GM18498 (cell line): Measurements from ENCODE around the gene PHAF1.

Source experiments
- ATAC-seq: cut with Tn5 transposase; IDR thresholded peaks from one replicate; pipeline ENCODE4 v1.9.1; 2021; ENCODE audit warnings: mild to moderate bottlenecking, moderate library complexity; ENCODE audit not compliant: unreplicated experiment

Gene PHAF1

DNA sequence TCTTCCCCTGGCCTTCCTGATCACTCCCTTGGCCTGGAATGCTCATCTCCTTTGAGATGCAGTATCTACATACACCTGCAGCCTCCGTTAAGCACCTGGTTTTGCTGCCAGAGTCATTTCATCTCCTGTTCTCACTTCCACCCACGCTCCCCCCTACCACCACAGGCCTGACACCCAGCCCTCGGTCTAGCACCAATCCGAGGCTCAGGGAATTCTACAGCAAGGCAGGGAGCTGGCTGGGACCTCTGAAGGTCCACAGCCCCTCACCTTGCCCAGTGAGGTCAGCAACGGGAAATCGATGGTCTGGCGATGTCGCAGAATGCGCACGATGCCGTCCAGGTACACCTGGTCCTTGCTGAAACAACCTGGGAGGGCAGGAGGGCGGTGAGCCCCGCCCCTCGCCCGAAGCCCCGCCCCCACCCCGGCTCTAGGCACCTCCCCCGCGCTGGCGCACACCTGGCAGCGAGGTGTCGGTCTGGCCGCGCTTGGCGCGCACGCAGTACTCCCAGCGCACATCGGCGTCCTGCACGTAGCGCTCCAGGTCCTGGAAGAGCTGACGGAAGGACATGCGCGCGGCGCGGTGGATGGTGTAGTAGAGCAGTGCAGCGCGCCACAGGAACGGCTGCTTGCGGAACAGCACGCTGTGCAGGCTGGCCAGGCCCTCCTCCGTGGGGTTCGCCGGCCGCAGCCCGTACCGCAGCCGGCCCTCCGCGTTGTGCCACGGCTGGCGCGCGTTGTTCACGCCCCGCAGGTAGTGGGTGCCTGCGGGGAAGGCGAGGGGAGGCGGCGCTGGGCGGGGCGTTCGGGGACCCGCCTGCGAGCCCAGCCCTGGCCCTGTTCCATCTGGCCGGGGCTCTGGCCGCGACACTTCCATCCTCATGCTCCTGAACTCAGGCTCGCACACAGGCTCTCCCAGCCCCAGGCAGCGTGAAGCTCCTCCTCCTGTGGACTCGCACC, 68.3 kb downstream of the PHAF1 start:
- ATAC-seq, result no peak

DNA sequence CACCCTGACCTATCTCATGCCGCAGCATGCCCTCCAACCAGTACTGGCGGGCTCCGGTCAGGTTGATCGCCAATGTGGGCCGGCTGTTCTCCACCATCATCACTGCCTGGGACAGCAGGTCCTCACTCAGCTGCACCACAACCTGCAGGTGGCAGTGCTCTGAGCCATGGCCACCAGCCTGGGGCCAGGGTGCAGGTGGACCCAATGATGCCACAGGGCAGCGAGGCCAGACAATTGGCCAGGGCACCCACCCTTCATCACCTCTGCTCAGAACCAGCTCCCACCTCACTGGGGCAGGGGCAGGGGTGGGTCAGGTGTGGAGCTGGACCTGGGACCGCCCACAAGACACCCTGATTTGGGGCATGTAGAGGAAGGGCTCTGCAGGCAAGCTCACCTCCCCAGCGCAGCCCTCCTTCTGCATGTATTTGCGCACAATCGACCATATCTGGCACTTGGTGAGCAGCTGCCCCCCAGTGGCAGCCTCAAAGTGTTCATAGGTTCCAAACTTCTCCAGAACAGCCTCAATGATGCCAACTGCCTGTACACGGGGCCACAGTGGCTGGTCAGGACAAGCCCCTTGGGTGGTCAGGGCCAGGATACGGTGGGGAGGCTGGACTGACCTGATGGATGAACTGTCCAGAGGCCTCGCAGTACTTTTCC, 69.8 kb downstream of the PHAF1 start:
- no peak for ATAC-seq

- ATAC-seq, result no peak
Observed at GRCh38 chr16:67180166-67180565, 70.4 kb downstream of the PHAF1 start.

DNA sequence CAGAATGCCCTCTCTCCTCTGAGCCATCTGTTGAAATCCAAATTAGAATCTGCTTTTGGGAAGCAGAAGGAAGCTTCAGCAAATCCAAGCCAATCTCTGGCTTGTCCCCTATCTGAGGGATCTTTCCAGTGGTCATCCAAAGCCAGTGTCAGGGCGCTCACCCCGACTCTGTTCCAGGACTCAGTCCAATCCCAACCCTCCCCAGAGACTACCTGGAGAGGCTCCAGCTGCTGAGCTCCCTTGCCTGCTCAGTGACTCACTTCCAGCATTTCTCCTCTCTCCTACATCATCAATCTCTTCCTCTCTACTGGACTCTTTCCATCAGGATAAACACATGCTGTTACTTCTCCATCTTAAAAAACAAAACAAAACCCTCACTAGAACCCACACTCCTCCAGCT, 71.6 kb downstream of the PHAF1 start:
- ATAC-seq, result no peak

DNA sequence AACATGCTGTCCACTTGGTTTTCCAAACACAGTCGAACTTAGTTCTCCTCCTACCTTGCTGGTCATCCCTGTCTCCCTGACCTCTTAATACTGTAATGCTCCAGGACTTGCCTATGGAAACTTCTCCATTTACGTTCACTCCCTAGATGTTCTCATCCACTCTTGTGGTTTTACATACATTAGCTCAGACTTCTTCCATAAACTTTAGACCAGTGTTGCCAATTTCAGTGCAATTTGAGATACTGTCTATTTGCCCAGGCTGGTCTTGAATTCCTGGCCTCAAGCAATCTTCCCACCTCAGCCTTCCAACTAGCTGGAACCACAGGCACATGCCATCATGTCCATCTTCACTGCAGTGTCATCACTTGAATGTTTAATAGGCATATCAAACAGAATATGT, 72.5 kb downstream of the PHAF1 start:
- no peak for ATAC-seq

DNA sequence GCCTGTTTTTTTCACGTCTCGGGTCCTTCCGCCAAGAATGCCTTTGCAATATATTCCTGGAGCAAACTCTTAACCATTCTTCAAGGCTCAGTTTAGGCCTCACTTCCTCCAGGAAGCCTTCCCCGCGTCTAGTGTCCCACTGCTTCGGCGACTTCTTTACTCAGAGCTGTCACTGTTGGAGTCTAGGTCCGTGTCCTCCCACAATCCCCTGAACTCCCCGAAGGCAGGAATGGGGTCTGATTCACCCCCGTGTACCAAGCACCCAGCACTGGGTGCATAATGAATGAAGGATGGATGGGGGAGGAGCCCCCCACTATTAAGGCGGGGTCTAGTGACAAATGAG, 73.5 kb downstream of the PHAF1 start:
- no peak for ATAC-seq

GRCh38 chr16:67183627-67184452, 74.1 kb downstream of the PHAF1 start, which contains the start of gene MATCAP1:
Gene MATCAP1, minus strand, starts transcription at chr16:67183963. Its CDS starts 3,353 bp downstream, at chr16:67180610.
- peak; percentile 91 for ATAC-seq

GRCh38 chr16:67184453-67184994, 74.8 kb downstream of the PHAF1 start:
- ATAC-seq, result no peak

- ATAC-seq, result peak; percentile 29
Observed at GRCh38 chr16:67184995-67185650, 75.4 kb downstream of the PHAF1 start.

- no peak for ATAC-seq
Observed at GRCh38 chr16:67185651-67186134, 76.0 kb downstream of the PHAF1 start.

DNA sequence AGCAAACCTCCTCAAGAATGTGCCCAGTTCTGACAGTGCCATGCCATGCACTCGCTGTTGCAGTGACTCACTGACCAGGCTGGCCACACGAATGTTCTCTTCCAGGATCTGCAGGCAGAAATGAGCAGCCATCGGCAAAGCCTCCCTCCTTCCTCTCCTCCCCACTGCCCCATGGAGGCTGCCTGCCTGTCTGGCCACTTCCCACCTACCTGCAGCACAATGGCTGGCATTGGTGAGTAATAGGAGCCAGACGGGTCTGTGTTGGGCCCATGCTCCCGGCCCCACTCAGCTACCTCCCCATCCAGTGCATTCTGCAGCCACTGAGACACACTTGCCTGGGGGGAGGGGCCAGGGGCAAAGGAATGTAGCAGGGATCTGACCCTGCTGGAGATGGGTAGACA, 76.8 kb downstream of the PHAF1 start:
- no peak for ATAC-seq

GRCh38 chr16:67187175-67187890, 77.6 kb downstream of the PHAF1 start:
- no peak for ATAC-seq

- ATAC-seq, result no peak
Observed at GRCh38 chr16:67188323-67188722, 78.6 kb downstream of the PHAF1 start.

- no peak for ATAC-seq
Observed at GRCh38 chr16:67188798-67189197, 79.1 kb downstream of the PHAF1 start.

GRCh38 chr16:67190041-67190440, 80.3 kb downstream of the PHAF1 start, which contains the start of gene EXOC3L1:
Gene EXOC3L1, minus strand, starts transcription at chr16:67190136. Its CDS starts 460 bp downstream, at chr16:67189676.
- no peak for ATAC-seq

- ATAC-seq, result no peak
Observed at GRCh38 chr16:67190448-67191399, 81.0 kb downstream of the PHAF1 start.

DNA sequence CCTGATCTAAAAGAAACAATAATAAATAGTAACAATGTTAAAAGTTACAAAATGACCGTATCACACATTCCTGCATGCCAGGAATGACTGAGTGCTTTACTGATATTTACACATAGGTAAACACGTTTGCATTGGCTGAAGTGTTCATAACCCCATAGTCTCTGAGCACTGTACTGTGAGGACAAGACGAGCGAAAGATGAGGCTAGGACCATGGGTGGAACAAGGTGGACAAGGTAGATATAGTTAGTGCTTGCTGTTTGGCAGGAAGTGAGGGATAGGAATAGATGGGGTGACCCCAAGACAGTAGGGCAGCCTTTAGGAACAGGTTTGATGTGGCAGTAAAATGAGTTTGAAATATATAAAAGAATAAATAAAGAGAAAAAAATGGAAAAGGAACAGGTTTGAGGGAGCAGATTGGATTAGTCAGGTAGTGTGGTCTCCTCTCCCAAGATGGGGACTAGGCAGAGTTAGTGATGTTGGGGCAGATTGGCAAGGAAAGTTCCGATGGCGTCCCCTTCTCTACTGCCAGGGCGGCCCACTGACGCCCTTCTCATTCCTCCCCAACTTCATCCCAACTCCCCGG, 81.8 kb downstream of the PHAF1 start:
- ATAC-seq, result no peak
